Measurements from ENCODE around the gene TBC1D24. TPM values are rescaled to one million over a fixed set of nuclear protein-coding genes. Genes with fewer than 3 reads are reported as not detected.

The TBC1D24 gene
- total and polyA plus RNA-seq, 2 experiments from 2014 or later = 5.4 to 21.0 TPM

DNA sequence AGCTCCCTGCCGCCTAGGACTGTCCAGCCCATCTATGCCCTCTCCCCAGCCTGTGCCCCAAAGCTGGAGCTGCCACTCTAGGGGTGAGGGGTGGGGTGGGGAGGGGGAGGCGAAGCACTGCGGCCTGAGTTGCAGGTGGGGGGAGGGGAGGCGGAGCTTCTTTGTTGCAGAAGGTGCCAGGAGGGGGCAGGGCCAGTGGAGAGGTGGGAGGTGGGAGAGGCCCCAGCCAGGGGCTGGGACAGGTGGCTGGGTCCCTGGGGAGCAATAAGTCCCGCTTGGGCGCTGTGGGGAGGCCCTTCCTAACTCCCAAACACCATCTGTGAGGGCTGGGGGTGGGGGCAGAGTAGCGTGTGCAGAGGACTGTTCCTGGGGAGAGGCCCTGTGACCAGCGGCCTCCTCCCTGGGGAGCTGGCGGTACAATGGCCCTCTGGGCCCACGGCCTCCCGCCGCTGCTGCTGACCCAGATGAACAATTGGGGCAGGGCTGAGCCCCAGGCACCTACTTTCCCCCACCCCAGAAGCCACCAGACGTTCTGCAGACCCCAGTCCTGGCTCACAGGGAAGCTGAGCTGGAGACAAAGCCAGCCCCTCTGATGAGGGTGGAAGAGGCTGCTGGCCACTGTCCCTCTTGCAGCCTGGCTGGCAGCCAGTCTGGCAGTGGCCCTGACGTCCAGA lies 6.1 kb upstream of the TBC1D24 start:
- Mint-ChIP-seq H3K36me3 (ENCODE audit: low read depth) (peaks cover 2% of the 10 kb centered on the region; the same call in 1 of the 3 replicates), H3K27ac (no peak overlapping the region), H3K4me1 (peaks cover 18% of the 10 kb centered on the region), H3K27me3 (ENCODE audit: insufficient read depth, low read depth, poor library complexity) (peaks cover 49% of the 10 kb centered on the region), H3K9me3 (no peaks in the 10 kb centered on the region), H3K4me3 (peak overlapping the region; percentile 69)
- Histone ChIP-seq H3F3A (replicated peaks; ENCODE audit: low read depth) (peaks cover 28% of the 10 kb centered on the region), H3K27ac (ENCODE audit: low read depth) (no peak overlapping the region), H3K27me3 (ENCODE audit: insufficient read depth) (peaks cover 58% of the 10 kb centered on the region), H3K4me1 (ENCODE audit: insufficient read depth) (peaks cover 15% of the 10 kb centered on the region), H4K20me1 (replicated peaks; ENCODE audit: insufficient read depth) (no peaks in the 10 kb centered on the region; the same call in 1 of the 2 replicates), H3K4me2 (peak overlapping the region; percentile 95), H2AFZ (no peak overlapping the region; the same call in 1 of the 2 replicates), H3K4me3 (peak overlapping the region; percentile 71), H3K79me2 (replicated peaks; ENCODE audit: insufficient read depth) (no peaks in the 10 kb centered on the region), H3K9me2 (ENCODE audit: insufficient read depth) (no peaks in the 10 kb centered on the region), H3K36me3 (ENCODE audit: insufficient read depth) (no peaks in the 10 kb centered on the region)
- DNase-seq (ENCODE audit: low spot score) (peak; percentile 42), ATAC-seq (peak; percentile 1)
- no peak for TF ChIP-seq JUNB (IDR thresholded peaks at IDR 0.05; ENCODE audit: unreplicated experiment)
- no peak for TF ChIP-seq NANOG (IDR thresholded peaks at IDR 0.05; ENCODE audit: borderline replicate concordance)
- TF ChIP-seq ZNF331 (CRISPR knock-in tag; IDR thresholded peaks at IDR 0.05; ENCODE audit: low read depth) = no peak
- TF ChIP-seq, protein P1, sequence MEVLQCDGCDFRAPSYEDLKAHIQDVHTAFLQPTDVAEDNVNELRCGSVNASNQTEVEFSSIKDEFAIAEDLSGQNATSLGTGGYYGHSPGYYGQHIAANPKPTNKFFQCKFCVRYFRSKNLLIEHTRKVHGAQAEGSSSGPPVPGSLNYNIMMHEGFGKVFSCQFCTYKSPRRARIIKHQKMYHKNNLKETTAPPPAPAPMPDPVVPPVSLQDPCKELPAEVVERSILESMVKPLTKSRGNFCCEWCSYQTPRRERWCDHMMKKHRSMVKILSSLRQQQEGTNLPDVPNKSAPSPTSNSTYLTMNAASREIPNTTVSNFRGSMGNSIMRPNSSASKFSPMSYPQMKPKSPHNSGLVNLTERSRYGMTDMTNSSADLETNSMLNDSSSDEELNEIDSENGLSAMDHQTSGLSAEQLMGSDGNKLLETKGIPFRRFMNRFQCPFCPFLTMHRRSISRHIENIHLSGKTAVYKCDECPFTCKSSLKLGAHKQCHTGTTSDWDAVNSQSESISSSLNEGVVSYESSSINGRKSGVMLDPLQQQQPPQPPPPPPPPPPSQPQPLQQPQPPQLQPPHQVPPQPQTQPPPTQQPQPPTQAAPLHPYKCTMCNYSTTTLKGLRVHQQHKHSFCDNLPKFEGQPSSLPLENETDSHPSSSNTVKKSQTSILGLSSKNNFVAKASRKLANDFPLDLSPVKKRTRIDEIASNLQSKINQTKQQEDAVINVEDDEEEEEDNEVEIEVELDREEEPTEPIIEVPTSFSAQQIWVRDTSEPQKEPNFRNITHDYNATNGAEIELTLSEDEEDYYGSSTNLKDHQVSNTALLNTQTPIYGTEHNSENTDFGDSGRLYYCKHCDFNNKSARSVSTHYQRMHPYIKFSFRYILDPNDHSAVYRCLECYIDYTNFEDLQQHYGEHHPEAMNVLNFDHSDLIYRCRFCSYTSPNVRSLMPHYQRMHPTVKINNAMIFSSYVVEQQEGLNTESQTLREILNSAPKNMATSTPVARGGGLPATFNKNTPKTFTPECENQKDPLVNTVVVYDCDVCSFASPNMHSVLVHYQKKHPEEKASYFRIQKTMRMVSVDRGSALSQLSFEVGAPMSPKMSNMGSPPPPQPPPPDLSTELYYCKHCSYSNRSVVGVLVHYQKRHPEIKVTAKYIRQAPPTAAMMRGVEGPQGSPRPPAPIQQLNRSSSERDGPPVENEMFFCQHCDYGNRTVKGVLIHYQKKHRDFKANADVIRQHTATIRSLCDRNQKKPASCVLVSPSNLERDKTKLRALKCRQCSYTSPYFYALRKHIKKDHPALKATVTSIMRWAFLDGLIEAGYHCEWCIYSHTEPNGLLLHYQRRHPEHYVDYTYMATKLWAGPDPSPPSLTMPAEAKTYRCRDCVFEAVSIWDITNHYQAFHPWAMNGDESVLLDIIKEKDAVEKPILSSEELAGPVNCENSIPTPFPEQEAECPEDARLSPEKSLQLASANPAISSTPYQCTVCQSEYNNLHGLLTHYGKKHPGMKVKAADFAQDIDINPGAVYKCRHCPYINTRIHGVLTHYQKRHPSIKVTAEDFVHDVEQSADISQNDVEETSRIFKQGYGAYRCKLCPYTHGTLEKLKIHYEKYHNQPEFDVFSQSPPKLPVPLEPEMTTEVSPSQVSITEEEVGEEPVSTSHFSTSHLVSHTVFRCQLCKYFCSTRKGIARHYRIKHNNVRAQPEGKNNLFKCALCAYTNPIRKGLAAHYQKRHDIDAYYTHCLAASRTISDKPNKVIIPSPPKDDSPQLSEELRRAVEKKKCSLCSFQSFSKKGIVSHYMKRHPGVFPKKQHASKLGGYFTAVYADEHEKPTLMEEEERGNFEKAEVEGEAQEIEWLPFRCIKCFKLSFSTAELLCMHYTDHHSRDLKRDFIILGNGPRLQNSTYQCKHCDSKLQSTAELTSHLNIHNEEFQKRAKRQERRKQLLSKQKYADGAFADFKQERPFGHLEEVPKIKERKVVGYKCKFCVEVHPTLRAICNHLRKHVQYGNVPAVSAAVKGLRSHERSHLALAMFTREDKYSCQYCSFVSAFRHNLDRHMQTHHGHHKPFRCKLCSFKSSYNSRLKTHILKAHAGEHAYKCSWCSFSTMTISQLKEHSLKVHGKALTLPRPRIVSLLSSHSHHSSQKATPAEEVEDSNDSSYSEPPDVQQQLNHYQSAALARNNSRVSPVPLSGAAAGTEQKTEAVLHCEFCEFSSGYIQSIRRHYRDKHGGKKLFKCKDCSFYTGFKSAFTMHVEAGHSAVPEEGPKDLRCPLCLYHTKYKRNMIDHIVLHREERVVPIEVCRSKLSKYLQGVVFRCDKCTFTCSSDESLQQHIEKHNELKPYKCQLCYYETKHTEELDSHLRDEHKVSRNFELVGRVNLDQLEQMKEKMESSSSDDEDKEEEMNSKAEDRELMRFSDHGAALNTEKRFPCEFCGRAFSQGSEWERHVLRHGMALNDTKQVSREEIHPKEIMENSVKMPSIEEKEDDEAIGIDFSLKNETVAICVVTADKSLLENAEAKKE (CRISPR knock-in tag; IDR thresholded peaks at IDR 0.05) = no peak
- no peak for TF ChIP-seq ZNF114 (CRISPR knock-in tag; IDR thresholded peaks at IDR 0.05)
- TF ChIP-seq EZH2 (IDR thresholded peaks at IDR 0.05; ENCODE audit: low read depth, unreplicated experiment) = no peak
- TF ChIP-seq, protein P2, sequence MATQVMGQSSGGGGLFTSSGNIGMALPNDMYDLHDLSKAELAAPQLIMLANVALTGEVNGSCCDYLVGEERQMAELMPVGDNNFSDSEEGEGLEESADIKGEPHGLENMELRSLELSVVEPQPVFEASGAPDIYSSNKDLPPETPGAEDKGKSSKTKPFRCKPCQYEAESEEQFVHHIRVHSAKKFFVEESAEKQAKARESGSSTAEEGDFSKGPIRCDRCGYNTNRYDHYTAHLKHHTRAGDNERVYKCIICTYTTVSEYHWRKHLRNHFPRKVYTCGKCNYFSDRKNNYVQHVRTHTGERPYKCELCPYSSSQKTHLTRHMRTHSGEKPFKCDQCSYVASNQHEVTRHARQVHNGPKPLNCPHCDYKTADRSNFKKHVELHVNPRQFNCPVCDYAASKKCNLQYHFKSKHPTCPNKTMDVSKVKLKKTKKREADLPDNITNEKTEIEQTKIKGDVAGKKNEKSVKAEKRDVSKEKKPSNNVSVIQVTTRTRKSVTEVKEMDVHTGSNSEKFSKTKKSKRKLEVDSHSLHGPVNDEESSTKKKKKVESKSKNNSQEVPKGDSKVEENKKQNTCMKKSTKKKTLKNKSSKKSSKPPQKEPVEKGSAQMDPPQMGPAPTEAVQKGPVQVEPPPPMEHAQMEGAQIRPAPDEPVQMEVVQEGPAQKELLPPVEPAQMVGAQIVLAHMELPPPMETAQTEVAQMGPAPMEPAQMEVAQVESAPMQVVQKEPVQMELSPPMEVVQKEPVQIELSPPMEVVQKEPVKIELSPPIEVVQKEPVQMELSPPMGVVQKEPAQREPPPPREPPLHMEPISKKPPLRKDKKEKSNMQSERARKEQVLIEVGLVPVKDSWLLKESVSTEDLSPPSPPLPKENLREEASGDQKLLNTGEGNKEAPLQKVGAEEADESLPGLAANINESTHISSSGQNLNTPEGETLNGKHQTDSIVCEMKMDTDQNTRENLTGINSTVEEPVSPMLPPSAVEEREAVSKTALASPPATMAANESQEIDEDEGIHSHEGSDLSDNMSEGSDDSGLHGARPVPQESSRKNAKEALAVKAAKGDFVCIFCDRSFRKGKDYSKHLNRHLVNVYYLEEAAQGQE (IDR thresholded peaks at IDR 0.05; ENCODE audit: unreplicated experiment) = no peak
- TF ChIP-seq, protein P3, sequence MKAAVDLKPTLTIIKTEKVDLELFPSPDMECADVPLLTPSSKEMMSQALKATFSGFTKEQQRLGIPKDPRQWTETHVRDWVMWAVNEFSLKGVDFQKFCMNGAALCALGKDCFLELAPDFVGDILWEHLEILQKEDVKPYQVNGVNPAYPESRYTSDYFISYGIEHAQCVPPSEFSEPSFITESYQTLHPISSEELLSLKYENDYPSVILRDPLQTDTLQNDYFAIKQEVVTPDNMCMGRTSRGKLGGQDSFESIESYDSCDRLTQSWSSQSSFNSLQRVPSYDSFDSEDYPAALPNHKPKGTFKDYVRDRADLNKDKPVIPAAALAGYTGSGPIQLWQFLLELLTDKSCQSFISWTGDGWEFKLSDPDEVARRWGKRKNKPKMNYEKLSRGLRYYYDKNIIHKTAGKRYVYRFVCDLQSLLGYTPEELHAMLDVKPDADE (IDR thresholded peaks at IDR 0.05) = no peak
- no peak for TF ChIP-seq EZH2phosphoT487 (IDR thresholded peaks at IDR 0.05; ENCODE audit: unreplicated experiment)
- no peak for TF ChIP-seq POLR2AphosphoS5 (IDR thresholded peaks at IDR 0.05; ENCODE audit: low read depth)
- TF ChIP-seq STAT1 (IDR thresholded peaks at IDR 0.05; ENCODE audit: unreplicated experiment) = no peak
- TF ChIP-seq, protein P4, sequence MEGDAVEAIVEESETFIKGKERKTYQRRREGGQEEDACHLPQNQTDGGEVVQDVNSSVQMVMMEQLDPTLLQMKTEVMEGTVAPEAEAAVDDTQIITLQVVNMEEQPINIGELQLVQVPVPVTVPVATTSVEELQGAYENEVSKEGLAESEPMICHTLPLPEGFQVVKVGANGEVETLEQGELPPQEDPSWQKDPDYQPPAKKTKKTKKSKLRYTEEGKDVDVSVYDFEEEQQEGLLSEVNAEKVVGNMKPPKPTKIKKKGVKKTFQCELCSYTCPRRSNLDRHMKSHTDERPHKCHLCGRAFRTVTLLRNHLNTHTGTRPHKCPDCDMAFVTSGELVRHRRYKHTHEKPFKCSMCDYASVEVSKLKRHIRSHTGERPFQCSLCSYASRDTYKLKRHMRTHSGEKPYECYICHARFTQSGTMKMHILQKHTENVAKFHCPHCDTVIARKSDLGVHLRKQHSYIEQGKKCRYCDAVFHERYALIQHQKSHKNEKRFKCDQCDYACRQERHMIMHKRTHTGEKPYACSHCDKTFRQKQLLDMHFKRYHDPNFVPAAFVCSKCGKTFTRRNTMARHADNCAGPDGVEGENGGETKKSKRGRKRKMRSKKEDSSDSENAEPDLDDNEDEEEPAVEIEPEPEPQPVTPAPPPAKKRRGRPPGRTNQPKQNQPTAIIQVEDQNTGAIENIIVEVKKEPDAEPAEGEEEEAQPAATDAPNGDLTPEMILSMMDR (conservative IDR thresholded peaks at IDR 0.05; ENCODE audit: low read depth in 2 of 2) = no peak
- no peak for TF ChIP-seq CREB1 (CRISPR knock-in tag; IDR thresholded peaks at IDR 0.05; ENCODE audit: low read depth)
